ENCODE measurements around the gene ACP1. TPM values are rescaled to one million over a fixed set of nuclear protein-coding genes. Genes with fewer than 3 reads are reported as not detected.

ACP1 gene
- total RNA-seq (10 to 100 TPM; 41.6 to 59.1 (median 45.3) TPM), polyA plus RNA-seq (10 to 100 TPM; 34.9 to 74.2 TPM)

DNA sequence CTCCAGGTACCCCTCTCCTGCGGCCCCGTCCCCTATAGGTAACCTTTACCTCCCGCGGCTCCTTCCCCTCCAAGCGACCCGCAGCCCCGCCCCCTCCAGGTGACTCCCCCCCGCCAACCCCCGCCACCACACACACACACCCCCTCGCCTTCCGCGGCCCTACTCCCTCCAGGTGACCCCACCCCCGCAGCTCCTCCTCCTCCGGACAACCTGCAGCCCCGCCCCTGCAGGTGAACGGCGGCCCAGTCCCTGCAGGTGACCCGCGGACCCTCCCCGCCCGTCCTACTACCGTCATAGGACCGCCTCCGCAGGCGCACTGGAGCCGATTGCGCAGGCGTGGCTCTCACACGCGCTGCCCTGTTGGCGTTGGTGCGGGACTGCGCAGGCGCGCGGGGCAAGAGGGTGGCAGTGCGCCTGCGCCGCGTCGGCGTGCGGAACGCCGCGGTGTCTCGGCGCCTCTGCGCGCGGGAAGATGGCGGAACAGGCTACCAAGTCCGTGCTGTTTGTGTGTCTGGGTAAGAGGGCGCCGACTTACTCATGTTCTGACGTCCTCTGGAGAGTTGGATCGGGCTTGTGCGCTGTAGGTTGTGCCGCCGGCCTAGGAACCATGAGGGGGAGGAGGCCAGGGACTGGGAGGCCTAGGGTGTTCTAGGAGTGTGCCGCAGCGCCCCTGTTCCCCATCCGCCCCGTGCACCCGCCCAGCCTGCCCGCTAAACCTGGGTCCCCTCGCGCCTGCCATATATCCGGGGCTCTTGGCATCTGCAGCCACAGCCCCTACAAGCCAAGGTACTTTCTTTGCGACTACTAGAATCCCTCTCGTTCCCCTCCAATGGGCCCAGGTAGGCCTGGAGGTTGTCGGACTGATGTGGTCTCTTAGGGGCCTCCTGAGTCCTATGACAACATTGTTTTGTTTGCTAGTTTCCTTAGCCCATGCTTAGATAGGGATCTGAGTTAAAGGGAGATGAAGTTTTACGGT is at the start of gene ACP1:
Gene ACP1, plus strand, starts transcription at position 455 of the 976 bp plus-strand sequence. Its CDS starts 18 bp downstream, at position 473.
- intact Hi-C loops (cut with DNase I) = no loop called here
- 0 to 1% methylated on average over 68 to 72 of the region's 73 CpGs for WGBS, 2 donors

DNA sequence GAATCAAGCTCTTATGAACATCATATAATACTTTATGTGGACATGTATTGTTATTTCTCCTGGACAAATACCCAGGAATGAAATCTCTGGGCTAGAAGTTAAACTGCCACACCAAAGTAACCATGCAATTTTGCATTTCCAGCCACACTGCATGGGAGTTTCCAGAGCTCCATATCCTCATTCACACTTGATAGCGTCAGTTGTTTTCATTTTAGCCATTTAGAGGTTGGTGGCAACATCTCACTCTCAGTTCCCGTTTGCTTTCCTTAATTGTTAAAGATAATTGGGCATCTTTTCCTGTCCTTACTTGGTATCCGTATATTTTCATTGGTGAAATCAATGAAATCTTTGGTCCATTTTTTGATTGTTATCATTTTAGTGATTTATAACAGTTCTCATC is 48.7 kb upstream of the ACP1 start:
- intact Hi-C loops (cut with DNase I) = no loop called here
- FAIRE-seq (no peak), DNase-seq (no peak), ATAC-seq (no peak)
- no peaks in the 10 kb centered on the region for H3K27me3 ChIP-seq
- H3K9me3 ChIP-seq = no peaks in the 10 kb centered on the region
- 84 to 92% methylated on average over 3 of the region's 3 CpGs for WGBS, 2 donors
- H3K27ac ChIP-seq = no peak overlapping the region
- peaks cover 0 to 6% (median 4%) of the 10 kb centered on the region in 3 donors for H3K4me1 ChIP-seq
- H3K36me3 ChIP-seq = peaks cover 0 to 25% (median 0%) of the 10 kb centered on the region in 3 donors
- no peak overlapping the region for H3K4me3 ChIP-seq
- TF ChIP-seq, protein P1, sequence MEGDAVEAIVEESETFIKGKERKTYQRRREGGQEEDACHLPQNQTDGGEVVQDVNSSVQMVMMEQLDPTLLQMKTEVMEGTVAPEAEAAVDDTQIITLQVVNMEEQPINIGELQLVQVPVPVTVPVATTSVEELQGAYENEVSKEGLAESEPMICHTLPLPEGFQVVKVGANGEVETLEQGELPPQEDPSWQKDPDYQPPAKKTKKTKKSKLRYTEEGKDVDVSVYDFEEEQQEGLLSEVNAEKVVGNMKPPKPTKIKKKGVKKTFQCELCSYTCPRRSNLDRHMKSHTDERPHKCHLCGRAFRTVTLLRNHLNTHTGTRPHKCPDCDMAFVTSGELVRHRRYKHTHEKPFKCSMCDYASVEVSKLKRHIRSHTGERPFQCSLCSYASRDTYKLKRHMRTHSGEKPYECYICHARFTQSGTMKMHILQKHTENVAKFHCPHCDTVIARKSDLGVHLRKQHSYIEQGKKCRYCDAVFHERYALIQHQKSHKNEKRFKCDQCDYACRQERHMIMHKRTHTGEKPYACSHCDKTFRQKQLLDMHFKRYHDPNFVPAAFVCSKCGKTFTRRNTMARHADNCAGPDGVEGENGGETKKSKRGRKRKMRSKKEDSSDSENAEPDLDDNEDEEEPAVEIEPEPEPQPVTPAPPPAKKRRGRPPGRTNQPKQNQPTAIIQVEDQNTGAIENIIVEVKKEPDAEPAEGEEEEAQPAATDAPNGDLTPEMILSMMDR (IDR thresholded peaks at IDR 0.05) = no peak

More for the DNA sequence above, at the start of gene ACP1:
- FAIRE-seq = no peak
- H3K4me1 ChIP-seq = peaks cover 11 to 44% (median 29%) of the 10 kb centered on the region in 3 donors
- H3K9me3 ChIP-seq = no peaks in the 10 kb centered on the region
- peak within 1 kb of the TSS; percentile 59 to 94 (median 82) for H3K4me3 ChIP-seq
- peak; percentile 91 to 96 (median 92) for ATAC-seq
- no peaks in the 10 kb centered on the region for H3K36me3 ChIP-seq
- TF ChIP-seq, protein P1 (IDR thresholded peaks at IDR 0.05) = no peak
- H3K27ac ChIP-seq = peak within 1 kb of the TSS; percentile 97 to 99 (median 98)
- no peaks in the 10 kb centered on the region for H3K27me3 ChIP-seq
- DNase-seq = peak; percentile 99 to 100 (median 99)

DNA sequence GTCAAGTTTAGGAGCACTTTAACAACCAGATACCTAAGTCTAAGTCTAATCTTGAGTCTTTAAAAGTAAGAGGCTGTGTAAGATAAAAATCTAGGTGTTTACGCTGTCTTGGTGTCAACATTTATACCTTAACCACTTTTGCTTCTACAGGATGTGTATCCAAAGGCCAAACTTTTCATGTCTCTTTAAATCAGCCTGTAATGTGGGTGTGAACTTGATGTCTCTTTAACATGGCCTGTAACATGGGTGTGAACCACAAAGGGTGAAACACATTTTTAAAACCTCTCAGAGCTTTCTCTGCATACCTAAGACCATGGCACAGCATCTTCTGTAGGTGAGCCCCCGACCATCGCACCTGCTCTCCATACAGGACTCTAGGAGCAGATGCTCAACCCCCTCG is 41.3 kb upstream of the ACP1 start:
- Histone ChIP-seq H3K4me1 (no peaks in the 10 kb centered on the region), H3K27ac (no peak overlapping the region), H3K9me3 (no peaks in the 10 kb centered on the region), H3K27me3 (no peaks in the 10 kb centered on the region), H3K4me3 (no peak overlapping the region), H3K36me3 (peaks cover 0 to 65% (median 18%) of the 10 kb centered on the region in 3 donors)
- FAIRE-seq (no peak), DNase-seq (no peak), ATAC-seq (no peak)
- TF ChIP-seq, protein P1 (IDR thresholded peaks at IDR 0.05) = no peak
- intact Hi-C loops (cut with DNase I) = no loop called here
- 93% methylated on average over 4 of the region's 4 CpGs for WGBS, 2 donors

DNA sequence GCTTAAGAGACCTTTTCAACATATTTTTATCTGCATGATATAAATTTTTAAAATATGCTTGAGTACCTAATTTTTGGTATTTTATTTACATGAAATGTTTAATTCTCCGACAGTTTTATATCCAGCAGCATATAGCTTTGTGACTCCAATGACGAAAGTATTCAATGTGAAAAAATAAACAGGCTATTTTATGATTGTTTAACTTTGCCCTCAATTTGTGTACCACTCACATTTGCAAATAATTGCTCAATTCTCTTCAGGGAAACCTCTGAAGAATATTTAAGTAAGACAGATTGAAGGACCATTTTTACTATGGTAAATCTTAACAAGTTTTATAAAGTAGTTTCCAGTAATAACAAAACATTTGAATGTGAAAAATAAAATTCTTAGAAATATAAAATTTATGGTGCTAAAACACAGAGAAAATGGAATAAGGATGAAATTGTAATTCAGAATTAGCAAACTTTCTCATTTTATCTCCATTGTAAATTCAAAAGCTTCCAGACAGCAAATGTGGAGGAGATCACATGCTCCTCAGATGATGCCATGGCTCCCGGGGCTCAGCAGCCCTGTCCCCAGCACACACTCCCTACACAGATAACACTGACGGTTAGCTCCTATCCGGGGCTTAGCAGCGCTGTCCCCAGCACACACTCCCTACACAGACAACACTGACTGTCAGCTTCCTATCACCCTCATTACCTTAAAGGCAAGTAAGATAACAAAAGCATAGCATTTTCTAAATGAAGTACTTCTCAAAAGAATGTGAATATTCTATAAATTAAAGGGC is 40.6 kb upstream of the ACP1 start:
- FAIRE-seq (no peak), DNase-seq (no peak), ATAC-seq (no peak)
- Histone ChIP-seq H3K27ac (no peak overlapping the region), H3K36me3 (peaks cover 0 to 58% (median 18%) of the 10 kb centered on the region in 3 donors), H3K4me1 (no peaks in the 10 kb centered on the region), H3K9me3 (no peaks in the 10 kb centered on the region), H3K4me3 (no peak overlapping the region), H3K27me3 (no peaks in the 10 kb centered on the region)
- intact Hi-C loops (cut with DNase I) = no loop called here
- WGBS, 2 donors = 88% methylated on average over 6 of the region's 6 CpGs
- TF ChIP-seq, protein P1 (IDR thresholded peaks at IDR 0.05) = no peak
